Measurements from ENCODE around the gene NOL4L. TPM values are rescaled to one million over a fixed set of nuclear protein-coding genes. Genes with fewer than 3 reads are reported as not detected.

Gene NOL4L
- total RNA-seq, 1 experiment from 2014 or later = 31.7 TPM

GRCh38 chr20:32542259-32542615 lies 42.9 kb downstream of the NOL4L start:
- no peak overlapping the region for H2BK20ac ChIP-seq (ENCODE audit: low read depth, low read length, poor library complexity, severe bottlenecking)
- H3K27ac Mint-ChIP-seq = no peak overlapping the region; a peak in 1 of 7 replicates
- H3K79me2 ChIP-seq (ENCODE audit: insufficient read depth, low read length) = no peaks in the 10 kb centered on the region
- no peaks in the 10 kb centered on the region for H3K9me3 ChIP-seq (ENCODE audit: control insufficient read depth, low read depth, low read length)
- no peak overlapping the region for H2BK5ac ChIP-seq (ENCODE audit: insufficient read length, low read length)
- no peaks in the 10 kb centered on the region for H3K4me1 ChIP-seq (ENCODE audit: insufficient read depth, low read length)
- no peaks in the 10 kb centered on the region for H3K23me2 ChIP-seq (ENCODE audit: insufficient read length, low read depth, low read length, poor library complexity, severe bottlenecking)
- no peak overlapping the region for H3K4ac ChIP-seq (ENCODE audit: low read depth, low read length)
- H2AK5ac ChIP-seq (ENCODE audit: insufficient read length, low read length) = no peak overlapping the region
- H3T11ph ChIP-seq (ENCODE audit: low read length) = no peak overlapping the region
- no peak overlapping the region for H3K4me2 ChIP-seq (ENCODE audit: insufficient read depth, insufficient read length, low read length)
- WGBS (ENCODE audit: extremely low coverage, insufficient read length, low lambda C conversion rate) = no CpG with 5 or more reads among the region's 6 CpGs
- H3K9me3 Mint-ChIP-seq = no peaks in the 10 kb centered on the region
- no peaks in the 10 kb centered on the region for H3K36me3 Mint-ChIP-seq (ENCODE audit: insufficient read depth in 1 of 3, low read depth in 3 of 3)
- no peak overlapping the region for H2BK12ac ChIP-seq (ENCODE audit: insufficient read length, low read depth, low read length)
- H3K4me3 Mint-ChIP-seq = no peak overlapping the region
- H3K56ac ChIP-seq (ENCODE audit: insufficient read length, low read depth, low read length) = no peak overlapping the region
- peaks cover 2% of the 10 kb centered on the region; the same call in 1 of the 2 replicates for H3K27me3 ChIP-seq (ENCODE audit: insufficient read depth, low read length)
- H3K27me3 Mint-ChIP-seq (ENCODE audit: low read depth) = peaks cover 54% of the 10 kb centered on the region
- H3K4me1 Mint-ChIP-seq = peaks cover 32 to 35% of the 10 kb centered on the region in 2 experiments
- no peak overlapping the region for H3K14ac ChIP-seq (ENCODE audit: insufficient read depth, low read length)
- H3K23ac ChIP-seq (ENCODE audit: insufficient read length, low read depth, low read length) = no peak overlapping the region
- H4K91ac ChIP-seq (ENCODE audit: insufficient read length, low read depth, low read length) = no peak overlapping the region
- H3K79me1 ChIP-seq (ENCODE audit: insufficient read depth, low read depth, low read length, poor library complexity, severe bottlenecking) = no peaks in the 10 kb centered on the region
- no peak overlapping the region for H2AFZ ChIP-seq (ENCODE audit: low read length)
- H2BK120ac ChIP-seq (ENCODE audit: low read depth, low read length, poor library complexity, severe bottlenecking) = no peak overlapping the region
- H3K27ac ChIP-seq (ENCODE audit: insufficient read length, low read depth, low read length) = no peak overlapping the region
- no peak overlapping the region for H4K5ac ChIP-seq (ENCODE audit: insufficient read length, low read depth, low read length)
- H3K18ac ChIP-seq (ENCODE audit: insufficient read length, low read depth, low read length) = no peak overlapping the region
- H4K8ac ChIP-seq (replicated peaks; ENCODE audit: insufficient read length, low read depth, low read length) = no peak overlapping the region
- DNase-seq = no peak
- no peak overlapping the region for H3K9ac ChIP-seq (ENCODE audit: extremely low read depth, insufficient read length, low read length)
- TF ChIP-seq, protein P1, sequence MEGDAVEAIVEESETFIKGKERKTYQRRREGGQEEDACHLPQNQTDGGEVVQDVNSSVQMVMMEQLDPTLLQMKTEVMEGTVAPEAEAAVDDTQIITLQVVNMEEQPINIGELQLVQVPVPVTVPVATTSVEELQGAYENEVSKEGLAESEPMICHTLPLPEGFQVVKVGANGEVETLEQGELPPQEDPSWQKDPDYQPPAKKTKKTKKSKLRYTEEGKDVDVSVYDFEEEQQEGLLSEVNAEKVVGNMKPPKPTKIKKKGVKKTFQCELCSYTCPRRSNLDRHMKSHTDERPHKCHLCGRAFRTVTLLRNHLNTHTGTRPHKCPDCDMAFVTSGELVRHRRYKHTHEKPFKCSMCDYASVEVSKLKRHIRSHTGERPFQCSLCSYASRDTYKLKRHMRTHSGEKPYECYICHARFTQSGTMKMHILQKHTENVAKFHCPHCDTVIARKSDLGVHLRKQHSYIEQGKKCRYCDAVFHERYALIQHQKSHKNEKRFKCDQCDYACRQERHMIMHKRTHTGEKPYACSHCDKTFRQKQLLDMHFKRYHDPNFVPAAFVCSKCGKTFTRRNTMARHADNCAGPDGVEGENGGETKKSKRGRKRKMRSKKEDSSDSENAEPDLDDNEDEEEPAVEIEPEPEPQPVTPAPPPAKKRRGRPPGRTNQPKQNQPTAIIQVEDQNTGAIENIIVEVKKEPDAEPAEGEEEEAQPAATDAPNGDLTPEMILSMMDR (conservative IDR thresholded peaks at IDR 0.05) = no peak
- H4K20me1 ChIP-seq (ENCODE audit: control insufficient read depth, insufficient read depth, insufficient read length) = no peaks in the 10 kb centered on the region
- no peak overlapping the region for H2BK15ac ChIP-seq (ENCODE audit: low read depth, low read length)
